Activated naive CD8-positive, alpha-beta T cell treated with anti-CD3 and anti-CD28 coated beads, Interleukin-2, amount 10 ng/mL, durations not matched to agents 7 days and 5 days (primary cell): ENCODE data around the gene RINL. TPM values are rescaled to one million over a fixed set of nuclear protein-coding genes. Genes with fewer than 3 reads are reported as not detected.
A peak's percentile ranks its signal among the peaks of the same experiment; 100 is the strongest.

ENCODE experiments used
- ATAC-seq: fragments of 150-1000 bp; cut with Tn5 transposase; one replicate; pipeline ENCODE4 v1.10.0; 2021; ENCODE audit warnings: low read depth, moderate library complexity
- POLR2A ChIA-PET: fragments of 350-600 bp; sonication (Branson Sonifier 250); formaldehyde crosslinking; loops from one replicate; lab custom pipeline; 2021; ENCODE audit warnings: antibody characterized with exemption; lab: Charles Lee
- DNase-seq: peaks from one replicate; pipeline ENCODE4 v3.0.0; 2021
- H3K27ac Mint-ChIP-seq: one replicate; pipeline ENCODE4 v1.8.0; 2022; ENCODE audit warnings: mild to moderate bottlenecking, mixed read lengths
- H3K27me3 Mint-ChIP-seq: one replicate; pipeline ENCODE4 v1.8.0; 2022; ENCODE audit warnings: mild to moderate bottlenecking, moderate library complexity, mixed read lengths
- H3K36me3 Mint-ChIP-seq: one replicate; pipeline ENCODE4 v1.8.0; 2021; ENCODE audit warnings: mild to moderate bottlenecking, mixed read lengths
- H3K4me1 Mint-ChIP-seq: one replicate; pipeline ENCODE4 v1.8.0; 2021; ENCODE audit warnings: mixed read lengths
- H3K4me3 Mint-ChIP-seq: one replicate; pipeline ENCODE4 v1.8.0; 2022; ENCODE audit warnings: mild to moderate bottlenecking, moderate library complexity, mixed read lengths
- H3K9me3 Mint-ChIP-seq: one replicate; pipeline ENCODE4 v1.8.0; 2021; ENCODE audit warnings: mixed read lengths
- total RNA-seq, 2 experiments: library from RNA; stranded (reverse); gene quantifications; one replicate each; pipeline ENCODE4 v1.2.3, GENCODE V29; 2021

The RINL gene, protein sequence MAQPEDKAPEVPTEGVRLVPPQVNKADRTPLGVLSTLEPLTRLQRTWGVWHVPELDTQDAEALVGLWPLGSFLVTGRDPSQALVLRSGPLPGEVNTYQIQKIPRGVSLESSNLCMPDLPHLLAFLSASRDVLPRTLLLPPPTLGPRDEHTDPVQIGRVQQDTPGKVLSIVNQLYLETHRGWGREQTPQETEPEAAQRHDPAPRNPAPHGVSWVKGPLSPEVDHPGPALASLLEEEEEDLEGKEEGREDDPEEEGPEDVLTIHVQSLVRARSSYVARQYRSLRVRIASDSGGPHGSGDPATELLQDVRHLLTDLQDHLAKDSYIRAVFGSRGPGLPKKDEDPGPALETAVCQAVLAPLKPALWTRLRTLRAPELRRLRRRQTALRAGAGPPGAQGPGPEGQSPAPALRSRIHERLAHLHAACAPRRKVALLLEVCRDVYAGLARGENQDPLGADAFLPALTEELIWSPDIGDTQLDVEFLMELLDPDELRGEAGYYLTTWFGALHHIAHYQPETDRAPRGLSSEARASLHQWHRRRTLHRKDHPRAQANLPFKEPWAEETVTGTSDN
- 10 to 100 TPM; 71.3 to 74.2 TPM for total RNA-seq

DNA sequence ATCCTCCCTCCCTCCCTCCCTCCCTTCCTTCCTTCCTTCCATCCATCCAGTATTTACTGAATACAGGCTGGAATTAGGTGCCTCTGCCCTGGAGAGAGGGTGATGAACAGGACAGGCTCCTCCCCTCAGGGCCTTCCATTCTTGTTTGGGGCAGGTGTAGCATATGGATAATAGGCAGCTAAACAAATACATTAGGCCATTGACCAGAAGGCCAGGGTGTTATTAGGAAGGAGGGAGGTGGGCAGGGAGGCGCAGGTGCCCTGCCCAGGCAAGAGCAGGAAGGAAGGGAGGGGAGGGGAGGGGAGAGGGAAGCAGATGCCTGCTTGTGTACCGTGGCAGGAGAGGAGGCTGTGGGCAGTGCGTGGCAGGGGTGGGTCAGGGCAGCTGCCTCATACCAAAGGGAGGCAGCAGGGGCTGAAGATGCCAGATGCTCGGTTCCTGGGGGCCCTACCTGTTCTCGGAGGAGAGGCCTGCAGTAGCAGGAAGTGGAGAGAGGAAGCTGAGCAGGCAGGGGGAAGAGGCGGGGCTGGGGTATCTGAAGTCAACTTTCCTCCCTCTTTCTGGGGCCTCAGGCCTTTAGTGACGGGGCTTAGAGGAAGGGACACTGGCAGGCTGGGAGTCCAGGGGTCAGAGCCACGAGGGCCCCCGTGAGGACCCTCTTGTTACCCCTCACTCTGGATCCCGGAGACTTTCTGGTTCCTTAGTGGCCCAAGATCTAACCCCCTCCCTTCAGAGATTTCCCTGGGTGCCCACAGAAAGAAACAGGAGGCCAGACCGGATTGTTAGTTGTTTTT is at the start of gene RINL:
TSS of gene RINL (minus strand) at position 495 of the 794 bp plus-strand sequence. CDS start 1,533 bp downstream, outside the sequence.
- ATAC-seq (peak; percentile 92), DNase-seq (peak; percentile 70)
- Mint-ChIP-seq H3K27ac (peak within 1 kb of the TSS; percentile 97), H3K4me3 (peak within 1 kb of the TSS; percentile 97), H3K4me1 (peaks cover 22% of the 10 kb centered on the region), H3K27me3 (no peaks in the 10 kb centered on the region), H3K36me3 (peaks cover 6% of the 10 kb centered on the region), H3K9me3 (no peaks in the 10 kb centered on the region)
- POLR2A ChIA-PET: interaction anchor here (0.6 to 3.4 kb wide), 25 partner anchors 8 to 261 kb away, joined by 3 to 20 read pairs (median 5); partner anchors contain the start of genes ACTN4, ECH1, MAP4K1 and MRPS12

DNA sequence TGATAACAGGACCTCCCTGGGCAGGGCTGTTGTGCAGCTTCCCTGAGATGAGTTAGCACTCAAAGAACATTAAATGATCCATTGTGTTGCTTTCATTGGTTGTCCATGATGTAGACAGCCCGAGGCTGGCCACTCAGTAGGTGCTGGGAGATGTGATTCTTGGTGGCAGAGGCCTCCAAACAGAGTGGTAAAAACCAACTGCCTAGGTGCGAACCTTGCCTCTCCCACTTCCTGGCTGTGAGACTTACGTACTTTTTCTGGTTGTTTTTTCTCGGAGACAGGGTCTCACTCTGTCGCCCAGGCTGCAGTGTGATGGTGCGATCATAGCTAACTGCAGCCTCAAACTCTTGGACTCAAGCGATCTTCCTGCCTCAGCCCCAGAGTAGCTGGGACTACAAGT is 46.3 kb upstream of the RINL start:
- POLR2A ChIA-PET: interaction anchor here (0.6 kb wide), 1 partner anchor 295 kb away, joined by 3 read pairs; no protein-coding TSS in a partner anchor
- H3K27me3 Mint-ChIP-seq: no peaks in the 10 kb centered on the region
- H3K4me3 Mint-ChIP-seq: no peak overlapping the region
- H3K4me1 Mint-ChIP-seq: peaks cover 11% of the 10 kb centered on the region
- no peaks in the 10 kb centered on the region for H3K9me3 Mint-ChIP-seq
- ATAC-seq: no peak
- peaks cover 8% of the 10 kb centered on the region for H3K36me3 Mint-ChIP-seq
- DNase-seq: no peak
- H3K27ac Mint-ChIP-seq: no peak overlapping the region

DNA sequence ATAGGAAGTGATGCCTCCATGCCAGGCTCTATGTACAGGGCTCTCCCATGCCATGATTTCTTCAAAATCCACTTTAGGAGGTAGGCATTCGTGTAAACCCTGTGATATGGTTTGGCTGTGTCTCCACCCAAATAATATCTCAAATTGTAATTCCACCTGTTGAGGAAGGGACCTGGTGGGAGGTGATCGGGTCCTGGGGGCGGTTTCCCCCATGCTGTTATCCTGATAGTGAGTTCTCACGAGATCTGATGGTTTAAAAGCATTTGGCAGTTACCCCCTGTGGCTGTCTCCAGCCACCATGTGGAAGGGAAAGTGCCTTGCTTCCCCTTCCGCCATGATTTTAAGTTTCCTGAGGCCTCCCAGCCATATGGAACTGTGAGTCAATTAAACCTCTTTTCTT is 44.4 kb upstream of the RINL start:
- no peaks in the 10 kb centered on the region for H3K27me3 Mint-ChIP-seq
- POLR2A ChIA-PET: interaction anchor here (0.7 kb wide), 1 partner anchor 25 kb away, joined by 4 read pairs; no protein-coding TSS in a partner anchor

DNA sequence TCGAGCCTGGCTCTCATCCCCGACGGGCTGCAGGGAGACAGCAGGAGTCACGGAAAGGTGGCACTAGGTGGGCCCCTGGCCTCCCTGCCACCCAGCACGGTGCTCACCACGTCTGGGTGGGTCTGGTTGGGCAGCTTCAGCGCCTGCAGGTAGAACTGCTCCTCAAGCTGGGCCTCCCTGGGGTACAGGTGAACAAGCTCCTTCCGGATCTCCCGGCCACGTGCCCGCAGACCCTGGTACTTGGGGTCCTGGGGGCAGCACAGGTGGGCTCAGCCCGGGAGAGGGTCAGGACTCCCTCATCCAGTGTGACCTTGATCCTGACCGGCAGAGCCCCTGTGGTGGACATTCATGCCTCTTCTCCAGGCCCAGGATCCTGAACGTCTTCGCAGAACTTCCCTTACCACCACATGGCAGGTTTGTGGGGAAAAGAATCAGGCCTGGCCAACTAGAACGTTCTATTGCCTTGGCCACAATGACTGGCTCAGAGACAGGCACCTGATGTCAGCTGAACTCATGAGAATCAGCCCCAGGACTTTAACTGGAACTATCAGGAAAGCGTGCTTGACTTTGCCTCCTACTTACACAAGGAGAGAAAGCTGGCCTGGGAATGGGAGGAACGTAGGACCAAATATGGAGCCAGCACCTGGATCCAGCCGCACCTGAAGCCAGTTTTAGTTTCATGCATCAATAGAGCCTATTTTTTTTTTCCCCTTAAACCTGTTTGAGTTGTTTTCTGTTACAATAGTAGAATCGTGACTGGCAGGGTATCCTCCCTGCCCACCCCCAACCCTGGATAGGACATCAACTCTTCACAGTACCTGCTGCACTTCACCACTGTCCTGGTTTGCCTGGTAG is 43.6 kb upstream of the RINL start:
- Mint-ChIP-seq H3K9me3 (no peaks in the 10 kb centered on the region), H3K27ac (no peak overlapping the region), H3K27me3 (no peaks in the 10 kb centered on the region), H3K4me3 (no peak overlapping the region), H3K4me1 (no peaks in the 10 kb centered on the region), H3K36me3 (peaks cover 6% of the 10 kb centered on the region)
- no peak for DNase-seq
- no peak for ATAC-seq
- POLR2A ChIA-PET: interaction anchor here (0.9 kb wide), 1 partner anchor 9 kb away, joined by 3 read pairs; the partner anchor contains the start of genes MRPS12 and SARS2

More for the DNA sequence above, 44.4 kb upstream of the RINL start:
- DNase-seq (no peak), ATAC-seq (no peak)
- no peaks in the 10 kb centered on the region for H3K4me1 Mint-ChIP-seq
- no peak overlapping the region for H3K4me3 Mint-ChIP-seq
- H3K36me3 Mint-ChIP-seq: peaks cover 6% of the 10 kb centered on the region
- H3K9me3 Mint-ChIP-seq: no peaks in the 10 kb centered on the region
- H3K27ac Mint-ChIP-seq: no peak overlapping the region

DNA sequence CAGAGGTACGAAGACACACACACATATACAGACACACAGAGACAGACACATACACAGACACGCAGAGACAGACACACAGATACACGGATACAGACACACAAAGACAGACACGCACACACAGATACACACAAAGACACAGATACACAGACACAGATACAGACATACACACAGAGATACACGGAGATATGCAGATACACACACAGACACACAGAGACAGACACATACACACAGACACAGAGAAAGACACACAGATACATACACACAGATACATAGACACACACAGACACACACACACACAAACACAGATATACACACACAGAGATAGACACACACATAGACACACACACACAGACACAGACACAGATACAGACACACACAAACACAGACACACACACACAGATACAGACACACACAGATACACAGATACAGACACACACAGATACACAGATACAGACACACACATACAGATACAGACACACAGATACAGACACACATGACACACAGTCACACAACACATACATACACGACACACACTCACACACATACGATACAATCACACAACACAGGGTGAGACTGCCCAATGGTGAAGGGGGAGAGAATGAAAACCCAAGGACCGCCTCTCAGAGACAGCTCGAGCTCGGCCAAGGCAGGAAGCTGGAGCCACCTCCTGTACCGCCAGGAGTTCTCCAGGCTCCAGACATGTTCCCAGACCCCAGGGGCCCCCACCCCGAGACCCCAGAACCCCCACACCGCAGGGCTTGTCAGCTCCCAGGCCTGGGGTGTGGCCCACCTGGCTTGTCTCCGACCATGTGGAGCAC is 42.7 kb upstream of the RINL start:
- H3K27ac Mint-ChIP-seq: no peak overlapping the region
- H3K36me3 Mint-ChIP-seq: peaks cover 6% of the 10 kb centered on the region
- no peak overlapping the region for H3K4me3 Mint-ChIP-seq
- H3K9me3 Mint-ChIP-seq: no peaks in the 10 kb centered on the region
- DNase-seq: no peak
- POLR2A ChIA-PET: interaction anchor here (0.9 kb wide), 1 partner anchor 10 kb away, joined by 3 read pairs; the partner anchor contains the start of genes MRPS12 and SARS2
- ATAC-seq: no peak
- no peaks in the 10 kb centered on the region for H3K27me3 Mint-ChIP-seq
- no peaks in the 10 kb centered on the region for H3K4me1 Mint-ChIP-seq

DNA sequence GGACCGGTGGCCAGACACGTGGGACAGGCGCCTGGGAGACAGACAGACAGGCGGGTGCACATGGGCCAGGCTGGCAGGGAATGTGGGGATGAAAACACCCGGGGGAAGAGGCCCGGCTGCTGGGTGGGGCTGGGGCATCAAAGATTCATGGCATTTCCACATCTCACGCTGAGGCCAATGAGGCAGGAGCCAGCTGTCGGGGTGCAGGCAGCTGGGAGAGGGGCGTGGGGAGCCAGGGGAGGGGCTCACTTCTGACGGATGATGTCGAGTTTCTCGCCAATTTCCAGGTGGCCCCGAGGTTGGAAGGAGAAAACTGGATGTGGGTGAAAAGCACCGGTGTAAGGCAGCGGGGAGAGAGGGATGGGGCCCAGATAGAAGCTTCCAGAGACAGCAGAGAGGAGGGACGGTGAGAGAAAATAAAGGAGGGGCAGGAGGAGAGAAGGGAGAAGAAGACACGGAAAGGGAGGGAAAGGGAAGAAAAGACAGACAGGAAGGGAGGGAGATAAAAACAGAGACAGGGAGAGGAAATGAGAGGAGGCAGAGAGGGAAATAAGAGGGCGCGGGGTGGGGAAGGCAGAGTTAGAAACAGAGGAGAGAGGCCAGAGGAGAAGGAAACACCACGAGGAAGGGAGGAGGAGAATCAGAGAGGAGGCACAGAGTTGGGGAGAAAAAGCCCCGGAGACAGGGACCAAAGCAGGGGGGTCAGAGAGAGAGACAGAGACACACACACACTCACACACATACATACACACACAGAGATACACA is 41.9 kb upstream of the RINL start:
- Mint-ChIP-seq H3K9me3 (no peaks in the 10 kb centered on the region), H3K4me3 (no peak overlapping the region), H3K4me1 (no peaks in the 10 kb centered on the region), H3K27me3 (no peaks in the 10 kb centered on the region), H3K36me3 (peaks cover 6% of the 10 kb centered on the region), H3K27ac (no peak overlapping the region)
- no peak for DNase-seq
- no peak for ATAC-seq
- POLR2A ChIA-PET: no interaction called here

DNA sequence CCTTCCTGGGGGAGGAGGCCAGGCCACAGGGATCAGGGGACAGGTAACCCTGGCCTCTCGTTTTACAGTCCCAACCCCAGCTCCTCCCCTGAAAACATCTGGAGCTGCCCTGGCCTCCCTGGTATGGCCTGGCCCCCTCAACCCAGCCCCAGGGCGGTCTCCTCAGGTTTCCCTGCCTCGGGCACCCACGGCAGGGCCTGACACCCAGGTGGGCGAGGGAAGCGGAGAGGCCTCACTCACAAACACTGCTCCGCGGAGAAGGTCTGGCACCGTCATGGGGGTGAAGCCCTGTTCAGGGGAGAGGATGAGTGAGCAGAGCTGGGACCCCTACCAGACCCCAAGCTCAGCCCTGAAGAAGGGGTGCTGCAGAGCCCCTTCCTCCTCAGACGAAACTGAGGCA is 40.5 kb upstream of the RINL start:
- POLR2A ChIA-PET: no interaction called here
- Mint-ChIP-seq H3K36me3 (peaks cover 6% of the 10 kb centered on the region), H3K27me3 (no peaks in the 10 kb centered on the region), H3K4me1 (no peaks in the 10 kb centered on the region), H3K27ac (no peak overlapping the region), H3K9me3 (no peaks in the 10 kb centered on the region), H3K4me3 (no peak overlapping the region)
- DNase-seq (no peak), ATAC-seq (no peak)

DNA sequence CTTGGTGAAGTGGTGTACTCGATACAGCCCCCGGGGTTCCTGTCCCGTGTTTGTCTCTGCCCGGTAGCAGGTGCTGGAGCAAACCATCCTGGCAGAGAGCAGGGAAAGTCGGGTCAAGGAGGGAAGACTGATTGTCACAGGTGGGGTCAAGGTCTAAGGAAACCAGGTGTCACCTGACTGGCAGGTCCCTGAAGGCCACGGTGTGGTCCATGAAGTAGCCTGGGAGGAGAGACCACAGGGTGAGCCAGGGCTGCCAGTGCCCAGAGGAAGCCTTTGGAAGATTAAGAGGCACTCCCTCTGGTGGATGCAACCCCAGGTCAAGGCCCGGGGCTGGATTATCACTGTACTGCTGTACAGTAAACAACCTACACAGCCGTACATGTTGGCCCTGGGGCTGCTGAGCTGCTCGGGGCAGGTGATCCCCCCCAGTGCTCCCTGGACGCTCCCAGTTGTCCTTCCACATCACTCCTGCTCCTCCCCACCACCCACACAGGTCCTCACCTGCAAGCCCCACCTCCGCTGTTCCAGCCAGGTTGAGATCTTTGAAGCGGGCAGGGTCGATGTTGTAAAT is 39.9 kb upstream of the RINL start:
- H3K27me3 Mint-ChIP-seq: no peaks in the 10 kb centered on the region
- H3K27ac Mint-ChIP-seq: no peak overlapping the region
- peaks cover 6% of the 10 kb centered on the region for H3K36me3 Mint-ChIP-seq
- DNase-seq (no peak), ATAC-seq (no peak)
- no peaks in the 10 kb centered on the region for H3K9me3 Mint-ChIP-seq
- H3K4me3 Mint-ChIP-seq: no peak overlapping the region
- H3K4me1 Mint-ChIP-seq: peaks cover 2% of the 10 kb centered on the region
- POLR2A ChIA-PET: no interaction called here

DNA sequence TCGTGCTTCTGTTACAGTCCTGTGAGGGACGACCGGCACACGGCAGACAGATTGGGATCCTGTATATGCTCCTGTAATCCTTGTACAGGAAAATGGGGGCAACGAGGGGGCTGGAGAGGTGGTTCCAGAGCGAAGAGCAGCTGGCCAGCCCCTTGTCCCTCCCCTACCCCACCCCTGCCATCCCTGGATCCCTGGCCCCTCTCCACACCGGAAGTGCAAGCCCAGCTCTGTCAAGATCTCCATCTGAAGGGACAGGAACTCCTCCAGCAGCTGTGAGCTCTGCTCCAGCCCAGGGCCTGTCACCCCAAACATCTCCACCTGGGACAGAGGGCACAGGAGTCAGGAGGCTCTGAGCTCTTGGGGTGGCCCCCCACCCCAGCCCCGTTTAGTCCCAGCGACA is 39.4 kb upstream of the RINL start:
- Mint-ChIP-seq H3K9me3 (no peaks in the 10 kb centered on the region), H3K4me3 (no peak overlapping the region), H3K36me3 (peaks cover 6% of the 10 kb centered on the region), H3K4me1 (peaks cover 6% of the 10 kb centered on the region), H3K27ac (no peak overlapping the region), H3K27me3 (no peaks in the 10 kb centered on the region)
- POLR2A ChIA-PET: no interaction called here
- DNase-seq (no peak), ATAC-seq (no peak)

DNA sequence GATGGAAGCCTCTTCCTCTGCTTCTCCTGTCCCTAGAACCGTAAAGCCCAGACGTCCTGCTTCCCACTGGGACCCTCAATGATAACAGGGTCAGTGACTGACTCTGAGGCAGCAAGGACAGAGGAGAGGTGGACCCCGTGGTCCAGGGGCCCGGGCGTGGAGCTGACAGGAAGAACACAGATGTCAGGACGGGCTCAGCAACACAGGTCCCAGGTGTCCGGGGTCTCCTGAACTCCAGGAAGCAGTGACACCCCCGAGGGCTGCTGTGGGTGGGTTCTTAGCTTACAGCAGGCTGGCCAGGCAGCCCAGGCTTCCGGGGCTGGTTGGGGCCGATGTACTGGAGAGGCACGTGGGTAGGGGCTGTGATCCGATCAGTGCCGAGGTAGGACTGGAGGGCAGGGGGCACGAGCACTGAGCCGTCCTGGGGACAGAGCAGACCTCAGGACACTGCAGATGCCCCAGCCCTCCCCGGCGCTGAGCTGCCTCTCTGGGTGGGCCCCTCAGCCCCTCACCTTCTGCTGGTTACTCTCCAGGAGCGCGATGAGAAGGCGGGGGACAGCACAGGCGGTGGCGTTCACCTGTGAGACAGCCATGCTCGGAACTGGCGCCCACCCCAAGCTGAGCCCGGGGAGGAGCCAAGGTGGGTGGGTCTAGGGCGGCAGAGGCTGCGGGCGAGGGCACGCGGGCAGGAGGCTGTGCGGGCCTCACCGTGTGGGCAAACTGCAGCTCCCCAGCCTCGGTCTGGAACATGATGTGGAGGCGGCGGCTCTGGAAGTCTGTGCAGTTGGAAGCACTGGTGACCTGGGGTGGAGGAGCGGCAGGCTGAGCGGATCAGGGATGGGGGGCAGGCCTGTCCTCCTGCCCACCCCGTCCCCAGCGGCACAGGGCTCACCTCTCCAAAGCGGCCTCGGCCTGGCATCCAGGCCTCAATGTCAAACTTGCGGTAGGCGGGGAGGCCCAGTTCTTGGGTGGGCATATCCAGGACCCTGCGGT is 37.5 kb upstream of the RINL start:
- H3K9me3 Mint-ChIP-seq: no peaks in the 10 kb centered on the region

More for the DNA sequence above, 37.5 kb upstream of the RINL start:
- Mint-ChIP-seq H3K4me1 (peaks cover 6% of the 10 kb centered on the region), H3K27me3 (no peaks in the 10 kb centered on the region), H3K27ac (no peak overlapping the region), H3K36me3 (peaks cover 2% of the 10 kb centered on the region), H3K4me3 (no peak overlapping the region)
- DNase-seq (no peak), ATAC-seq (no peak)
- POLR2A ChIA-PET: interaction anchor here (0.6 to 1.4 kb wide), 2 partner anchors 9 to 12 kb away, joined by 3 to 4 read pairs; no protein-coding TSS in a partner anchor
